HFFc6 (cell line): Measurements from ENCODE around the gene PXMP4. TPM values are rescaled to one million over a fixed set of nuclear protein-coding genes. Genes with fewer than 3 reads are reported as not detected.
A peak's percentile ranks its signal among the peaks of the same experiment; 100 is the strongest.

Experiments used
- DNase-seq: peaks from one replicate; pipeline ENCODE4 v3.0.0-alpha.2; 2018
- H3K27ac Mint-ChIP-seq: 2 replicates; pipeline ENCODE4 v1.8.0; 2020; ENCODE audit warnings: mild to moderate bottlenecking, mixed read lengths
- H3K27me3 Mint-ChIP-seq: 2 replicates; pipeline ENCODE4 v1.8.0; 2021; ENCODE audit warnings: mild to moderate bottlenecking, moderate library complexity, mixed read lengths; ENCODE audit not compliant: insufficient read depth
- H3K36me3 Mint-ChIP-seq: 2 replicates; pipeline ENCODE4 v1.8.0; 2021; ENCODE audit warnings: low read depth, mixed read lengths
- H3K4me1 Mint-ChIP-seq: 2 replicates; pipeline ENCODE4 v1.8.0; 2020; ENCODE audit warnings: low read depth, mixed read lengths
- H3K4me3 Mint-ChIP-seq: 2 replicates; pipeline ENCODE4 v1.8.0; 2020; ENCODE audit warnings: mild to moderate bottlenecking, moderate library complexity, mixed read lengths
- H3K9me3 Mint-ChIP-seq: 2 replicates; pipeline ENCODE4 v1.8.0; 2020; ENCODE audit warnings: mild to moderate bottlenecking, mixed read lengths
- CTCF ChIP-seq: fragments of 200-600 bp; sonication (generic); IDR thresholded peaks from 2 replicates; pipeline ENCODE4 v1.5.0; 2021; ENCODE audit warnings: antibody characterized with exemption, mild to moderate bottlenecking
- total RNA-seq, 6 experiments: library from RNA; stranded (reverse); fragmentation: NEBNext Ultra II Directional; extraction: Animal tissue kit (Norgen Biotek cat#: 25700); gene quantifications; 2 replicates in 1 of 6; 3 replicates in 5 of 6; pipeline ENCODE4 v1.2.3, GENCODE V29; 2021

PXMP4 gene
- total RNA-seq, 6 experiments from 2014 or later, result 8.3 to 14.4 (median 11.4) TPM

- Mint-ChIP-seq H3K36me3 (0 out of 2 replicates have a peak, but pooled peaks cover 4% of the 10 kb centered on the region), H3K4me1 (peaks cover 65% of the 10 kb centered on the region), H3K27ac (peak overlapping the region; percentile 85), H3K4me3 (peak overlapping the region; percentile 95), H3K9me3 (no peaks in the 10 kb centered on the region), H3K27me3 (peaks cover 2% of the 10 kb centered on the region; the same call in 1 of the 2 replicates)
- no peak for DNase-seq
- no peak for TF ChIP-seq CTCF
These were observed 47.5 kb downstream of the PXMP4 start for GRCh38 chr20:33672426-33673113.

- 0 out of 2 replicates have a peak, but pooled peaks cover 4% of the 10 kb centered on the region for H3K36me3 Mint-ChIP-seq
- H3K9me3 Mint-ChIP-seq, result no peaks in the 10 kb centered on the region
- DNase-seq, result no peak
- H3K27me3 Mint-ChIP-seq, result peaks cover 3% of the 10 kb centered on the region
- no peak overlapping the region for H3K4me3 Mint-ChIP-seq
- H3K27ac Mint-ChIP-seq, result no peak overlapping the region
- no peak for TF ChIP-seq CTCF
- peaks cover 66% of the 10 kb centered on the region for H3K4me1 Mint-ChIP-seq
These were observed 48.4 kb downstream of the PXMP4 start for GRCh38 chr20:33671573-33672288.

GRCh38 chr20:33670715-33671499 lies 49.2 kb downstream of the PXMP4 start:
- DNase-seq, result no peak
- Mint-ChIP-seq H3K27me3 (peaks cover 2% of the 10 kb centered on the region), H3K4me1 (peaks cover 69% of the 10 kb centered on the region), H3K9me3 (no peaks in the 10 kb centered on the region), H3K36me3 (0 out of 2 replicates have a peak, but pooled peaks cover 4% of the 10 kb centered on the region), H3K27ac (no peak overlapping the region), H3K4me3 (no peak overlapping the region; the same call in 1 of the 2 replicates)
- TF ChIP-seq CTCF, result no peak

GRCh38 chr20:33669873-33670640 lies 50.1 kb downstream of the PXMP4 start:
- peak overlapping the region; percentile 58 for H3K27ac Mint-ChIP-seq
- peaks cover 66% of the 10 kb centered on the region for H3K4me1 Mint-ChIP-seq
- peaks cover 2% of the 10 kb centered on the region for H3K27me3 Mint-ChIP-seq
- H3K9me3 Mint-ChIP-seq, result no peaks in the 10 kb centered on the region
- DNase-seq, result no peak
- H3K4me3 Mint-ChIP-seq, result no peak overlapping the region
- H3K36me3 Mint-ChIP-seq, result 0 out of 2 replicates have a peak, but pooled peaks cover 4% of the 10 kb centered on the region
- TF ChIP-seq CTCF, result no peak

- H3K36me3 Mint-ChIP-seq, result 0 out of 2 replicates have a peak, but pooled peaks cover 4% of the 10 kb centered on the region
- peaks cover 2% of the 10 kb centered on the region for H3K27me3 Mint-ChIP-seq
- DNase-seq, result no peak
- H3K4me3 Mint-ChIP-seq, result no peak overlapping the region
- no peak for TF ChIP-seq CTCF
- peaks cover 70% of the 10 kb centered on the region for H3K4me1 Mint-ChIP-seq
- no peak overlapping the region for H3K27ac Mint-ChIP-seq
- no peaks in the 10 kb centered on the region for H3K9me3 Mint-ChIP-seq
These were observed 50.9 kb downstream of the PXMP4 start for GRCh38 chr20:33669224-33669623.
